Neuron (in vitro differentiated cells): Measurements from ENCODE around the gene PUM2.
A peak's percentile ranks its signal among the peaks of the same experiment; 100 is the strongest.

Experiments
- H2AFZ ChIP-seq: one replicate; pipeline ENCODE4 v1.6.1; 2013; ENCODE audit warnings: low read depth, mild to moderate bottlenecking, inconsistent platforms, low read length, moderate library complexity
- H3K27me3 ChIP-seq: one replicate; pipeline ENCODE4 v1.6.1; 2013; ENCODE audit warnings: low read length; ENCODE audit not compliant: insufficient read depth
- H3K36me3 ChIP-seq: one replicate; pipeline ENCODE4 v1.6.1; 2013; ENCODE audit warnings: low read length; ENCODE audit not compliant: insufficient read depth
- H3K4me1 ChIP-seq: one replicate; pipeline ENCODE4 v1.6.1; 2013; ENCODE audit warnings: low read length; ENCODE audit not compliant: insufficient read depth
- H3K4me3 ChIP-seq: 2 replicates; pipeline ENCODE4 v1.5.1; 2013; ENCODE audit warnings: mild to moderate bottlenecking, low read length, moderate library complexity
- H3K9me3 ChIP-seq: one replicate; pipeline ENCODE4 v1.6.1; 2013; ENCODE audit warnings: low read length

Gene PUM2

GRCh38 chr2:20225294-20226151, 125.1 kb downstream of the PUM2 start:
- Histone ChIP-seq H3K27me3 (no peaks in the 10 kb centered on the region), H2AFZ (peak overlapping the region; percentile 89), H3K4me3 (peak overlapping the region; percentile 77), H3K9me3 (no peaks in the 10 kb centered on the region), H3K4me1 (peaks cover 28% of the 10 kb centered on the region), H3K36me3 (no peaks in the 10 kb centered on the region)

GRCh38 chr2:20224716-20225293, 125.8 kb downstream of the PUM2 start, which contains the start of gene SDC1:
TSS of gene SDC1 (minus strand) at chr2:20225130. CDS start at chr2:20224867, 263 bp downstream.
- no peaks in the 10 kb centered on the region for H3K36me3 ChIP-seq
- H3K27me3 ChIP-seq: no peaks in the 10 kb centered on the region
- H3K4me1 ChIP-seq: peaks cover 28% of the 10 kb centered on the region
- H2AFZ ChIP-seq: peak within 1 kb of the TSS; percentile 95
- peak within 1 kb of the TSS; percentile 77 for H3K4me3 ChIP-seq
- no peaks in the 10 kb centered on the region for H3K9me3 ChIP-seq

- Histone ChIP-seq H3K4me3 (peak overlapping the region; percentile 77), H3K4me1 (peaks cover 28% of the 10 kb centered on the region), H2AFZ (peak overlapping the region; percentile 95), H3K27me3 (no peaks in the 10 kb centered on the region), H3K9me3 (no peaks in the 10 kb centered on the region), H3K36me3 (no peaks in the 10 kb centered on the region)
Observed at GRCh38 chr2:20224164-20224715, 126.4 kb downstream of the PUM2 start.

DNA sequence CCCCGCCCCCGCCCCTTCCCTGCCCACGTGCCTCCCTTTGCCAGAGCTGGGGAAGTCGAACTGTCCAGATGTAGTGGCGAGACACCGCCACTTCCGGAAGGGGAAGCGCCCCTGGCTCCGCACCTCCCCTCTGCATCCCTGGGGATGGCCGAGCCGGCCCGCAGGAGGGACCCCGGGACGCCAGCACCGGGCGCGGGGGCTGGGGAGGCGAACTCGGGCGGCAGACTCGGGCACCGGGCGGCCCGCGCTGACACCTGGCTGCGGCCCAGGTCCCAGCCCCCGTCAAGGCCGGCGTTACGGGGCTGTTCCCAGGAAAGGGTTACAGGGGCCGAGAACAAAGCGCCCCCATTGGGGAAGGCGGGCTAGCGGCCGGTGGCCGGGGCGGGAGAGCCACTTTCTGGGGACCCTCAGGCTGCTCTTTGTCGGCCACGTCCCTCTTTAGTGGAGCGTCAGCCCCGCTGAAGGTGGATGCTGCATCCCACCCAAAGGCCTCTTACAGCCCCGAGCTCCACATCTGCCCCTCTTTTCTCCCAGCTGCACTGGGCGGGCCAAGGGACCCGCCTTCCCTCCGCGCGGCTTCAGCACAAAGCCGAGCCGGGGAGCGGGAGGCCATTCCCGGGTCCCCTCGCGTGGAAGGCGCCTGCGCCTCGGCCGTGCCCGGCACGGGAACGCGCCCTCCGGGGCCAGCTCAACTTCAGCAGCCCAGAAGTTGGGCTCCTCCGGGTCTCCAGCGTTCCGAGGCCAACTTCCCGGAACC, 127.1 kb downstream of the PUM2 start:
- peak overlapping the region; percentile 77 for H3K4me3 ChIP-seq
- H2AFZ ChIP-seq: peak overlapping the region; percentile 95
- no peaks in the 10 kb centered on the region for H3K9me3 ChIP-seq
- no peaks in the 10 kb centered on the region for H3K36me3 ChIP-seq
- peaks cover 28% of the 10 kb centered on the region for H3K4me1 ChIP-seq
- no peaks in the 10 kb centered on the region for H3K27me3 ChIP-seq

GRCh38 chr2:20222769-20223406, 127.8 kb downstream of the PUM2 start:
- H2AFZ ChIP-seq: peak overlapping the region; percentile 95
- H3K36me3 ChIP-seq: no peaks in the 10 kb centered on the region
- H3K9me3 ChIP-seq: no peaks in the 10 kb centered on the region
- peaks cover 28% of the 10 kb centered on the region for H3K4me1 ChIP-seq
- H3K27me3 ChIP-seq: no peaks in the 10 kb centered on the region
- H3K4me3 ChIP-seq: peak overlapping the region; percentile 77

GRCh38 chr2:20222014-20222768, 128.5 kb downstream of the PUM2 start:
- Histone ChIP-seq H3K27me3 (no peaks in the 10 kb centered on the region), H3K36me3 (no peaks in the 10 kb centered on the region), H3K4me1 (peaks cover 28% of the 10 kb centered on the region), H2AFZ (no peak overlapping the region), H3K9me3 (no peaks in the 10 kb centered on the region), H3K4me3 (no peak overlapping the region)

DNA sequence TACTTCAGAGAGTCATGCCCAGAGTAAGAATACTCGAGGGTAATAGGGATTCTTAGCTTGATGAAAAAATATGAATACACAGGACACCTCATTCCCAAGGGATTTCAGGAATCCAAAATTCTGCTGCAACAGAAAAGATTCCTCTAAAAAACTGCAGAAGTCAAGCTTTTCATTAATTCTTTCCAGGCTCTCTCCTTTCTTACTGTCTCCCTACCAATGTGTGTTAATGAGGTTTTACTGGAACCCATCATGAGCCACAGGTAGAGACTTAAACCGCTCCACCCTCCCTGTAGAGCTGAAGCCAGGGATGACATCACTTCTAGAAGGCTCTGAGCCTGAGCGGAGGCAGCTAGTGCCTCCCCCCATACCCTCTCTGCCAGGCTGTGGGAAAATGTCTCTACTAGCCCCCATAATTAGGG, 129.1 kb downstream of the PUM2 start:
- Histone ChIP-seq H3K4me1 (peaks cover 28% of the 10 kb centered on the region), H3K4me3 (no peak overlapping the region), H3K9me3 (no peaks in the 10 kb centered on the region), H3K27me3 (no peaks in the 10 kb centered on the region), H3K36me3 (no peaks in the 10 kb centered on the region), H2AFZ (no peak overlapping the region)

DNA sequence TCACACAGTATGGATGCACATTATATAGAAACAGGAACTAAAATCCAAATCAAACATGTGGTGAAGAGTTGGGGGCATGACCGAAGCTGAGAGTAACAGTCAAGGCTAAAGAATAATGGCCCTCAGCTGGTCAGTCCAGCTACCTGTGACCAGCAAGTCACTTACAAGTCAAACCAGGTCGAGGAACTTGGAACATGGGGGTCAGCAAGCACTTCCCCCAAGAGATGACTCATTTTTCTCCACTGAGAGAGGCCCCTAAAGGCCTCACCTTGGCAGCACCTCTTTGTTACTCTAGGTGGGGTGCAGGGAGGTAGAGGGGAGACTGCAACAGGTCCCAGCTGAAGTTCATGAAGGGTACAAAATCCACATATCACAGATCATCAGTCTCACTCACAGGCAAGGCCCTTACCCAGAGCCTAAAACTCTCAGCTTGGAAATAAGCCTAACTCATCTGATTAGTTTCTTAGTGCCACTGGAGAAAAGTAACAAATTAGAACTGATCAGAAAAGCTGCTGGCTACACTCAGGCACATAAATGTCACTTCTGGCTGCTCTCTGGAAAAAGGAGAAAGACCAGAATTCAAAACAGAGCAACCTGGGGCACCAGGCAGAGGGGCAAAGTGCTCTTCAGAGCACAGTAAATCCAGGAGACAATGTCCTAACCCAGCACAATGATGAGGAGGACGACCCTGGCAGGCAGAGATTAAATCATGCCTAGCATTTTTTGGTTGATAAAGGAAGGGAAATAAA, 129.7 kb downstream of the PUM2 start:
- Histone ChIP-seq H2AFZ (no peak overlapping the region), H3K4me1 (peaks cover 25% of the 10 kb centered on the region), H3K27me3 (no peaks in the 10 kb centered on the region), H3K9me3 (no peaks in the 10 kb centered on the region), H3K4me3 (no peak overlapping the region), H3K36me3 (no peaks in the 10 kb centered on the region)

DNA sequence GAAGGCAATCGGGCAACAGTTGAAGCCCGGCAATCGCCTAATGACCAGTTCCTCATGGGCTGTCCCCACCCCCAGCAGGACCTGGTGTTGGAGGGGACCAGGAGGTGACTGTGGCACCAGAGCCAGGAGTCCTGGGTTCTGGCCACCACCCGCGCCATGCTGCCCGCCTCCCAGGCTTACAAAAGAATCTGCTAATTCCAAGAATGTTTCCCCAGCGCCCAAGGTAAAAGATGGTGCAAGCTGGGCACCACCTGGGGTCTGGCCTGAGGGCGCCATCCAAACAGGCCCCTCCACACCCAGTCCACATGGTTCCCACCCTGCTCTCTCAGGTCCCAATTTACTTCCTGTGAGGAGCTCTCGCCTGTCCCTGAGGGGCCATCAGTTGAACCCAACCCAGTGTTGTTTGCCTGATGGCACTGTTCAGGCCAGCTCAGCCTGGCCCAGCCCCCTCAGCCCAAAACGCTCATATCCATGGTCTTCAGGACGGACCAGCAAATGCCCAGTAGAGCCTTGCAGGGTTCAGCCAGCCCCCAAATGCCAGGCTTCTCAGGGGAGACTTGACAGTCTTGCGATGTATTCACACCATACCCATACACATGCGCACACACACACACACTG, 130.8 kb downstream of the PUM2 start:
- Histone ChIP-seq H3K36me3 (no peaks in the 10 kb centered on the region), H3K9me3 (no peaks in the 10 kb centered on the region), H3K4me1 (peaks cover 20% of the 10 kb centered on the region), H3K4me3 (no peak overlapping the region), H2AFZ (no peak overlapping the region), H3K27me3 (no peaks in the 10 kb centered on the region)

GRCh38 chr2:20218331-20219320, 132.0 kb downstream of the PUM2 start:
- Histone ChIP-seq H3K36me3 (no peaks in the 10 kb centered on the region), H3K9me3 (no peaks in the 10 kb centered on the region), H3K4me3 (no peak overlapping the region), H2AFZ (no peak overlapping the region), H3K4me1 (peaks cover 20% of the 10 kb centered on the region), H3K27me3 (no peaks in the 10 kb centered on the region)
